B cell (primary cell): ENCODE data around the gene TRIM60. TPM values are rescaled to one million over a fixed set of nuclear protein-coding genes. Genes with fewer than 3 reads are reported as not detected.
"Not testable (repeated sequence)": the region's sequence is repeated elsewhere in the genome, so short reads cannot be mapped to it uniquely, and the experiment has no call there.

Source experiments
- ATAC-seq: fragments of 200-7000 bp; cut with Tn5 transposase; one replicate; pipeline ENCODE4 v1.10.0; 2021; ENCODE audit warnings: low read depth, mild to moderate bottlenecking, moderate number of reproducible peaks, moderate library complexity
- CTCF ChIA-PET: fragments of 350-600 bp; sonication (Branson Sonifier 250); formaldehyde crosslinking; loops from one replicate; lab custom pipeline; 2021; ENCODE audit warnings: antibody characterized with exemption, inconsistent platforms; lab: Charles Lee
- POLR2A ChIA-PET: fragments of 350-600 bp; sonication (Branson Sonifier 250); formaldehyde crosslinking; loops from one replicate; lab custom pipeline; 2021; ENCODE audit warnings: antibody characterized with exemption; lab: Charles Lee
- DNase-seq: peaks from one replicate; pipeline ENCODE4 v3.0.0; 2013
- H2AFZ ChIP-seq: 2 replicates; pipeline ENCODE4 v1.6.1; 2012; ENCODE audit warnings: mild to moderate bottlenecking, low read depth, low read length; ENCODE audit not compliant: insufficient read depth, poor library complexity, severe bottlenecking
- H3K27ac ChIP-seq, 2 donors: 1 replicate in 1 of 2; 2 replicates in 1 of 2; pipeline ENCODE4 v1.5.1; 2012 to 2013; ENCODE audit warnings: low read length in 2 of 2, mild to moderate bottlenecking in 2 of 2, moderate library complexity in 1 of 2
- H3K27me3 ChIP-seq, 4 experiments: fragments of 200-600 bp in 1 of 4; sonication (generic) in 1 of 4; replicated peaks in 1 of 4; 1 replicate in 2 of 4; 2 replicates in 2 of 4; pipeline versions ENCODE4 v1.6.1 to v1.7.0; 2013 to 2016; ENCODE audit warnings: low read length in 3 of 4, mild to moderate bottlenecking in 2 of 4, mixed read lengths in 1 of 4, moderate library complexity in 1 of 4; ENCODE audit not compliant: insufficient read depth in 4 of 4, control insufficient read depth in 3 of 4; ENCODE audit errors: control extremely low read depth in 1 of 4
- H3K36me3 ChIP-seq, 2 experiments: replicated peaks in 1 of 2; 1 replicate in 1 of 2; 2 replicates in 1 of 2; pipeline versions ENCODE4 v1.6.1 to v1.7.1; 2013; ENCODE audit warnings: low read length in 1 of 2; ENCODE audit not compliant: insufficient read depth in 2 of 2, control insufficient read depth in 1 of 2; ENCODE audit errors: control extremely low read depth in 1 of 2, extremely low read depth in 1 of 2
- H3K4me1 ChIP-seq, 2 donors: fragments of 200-600 bp in 1 of 2; sonication (generic) in 1 of 2; 1 replicate in 1 of 2; 2 replicates in 1 of 2; pipeline versions ENCODE4 v1.5.1 to v1.6.1; 2013 to 2017; ENCODE audit warnings: low read length in 2 of 2; ENCODE audit not compliant: control insufficient read depth in 2 of 2, insufficient read depth in 2 of 2
- H3K4me2 ChIP-seq: replicated peaks from 2 replicates; pipeline ENCODE3; 2012; ENCODE audit warnings: mild to moderate bottlenecking, low read depth, low read length; ENCODE audit not compliant: poor library complexity, severe bottlenecking
- H3K4me3 ChIP-seq, 5 experiments: fragments of 200-600 bp in 1 of 5; sonication (generic) in 1 of 5; 1 replicate in 3 of 5; 2 replicates in 2 of 5; pipeline versions ENCODE4 v1.5.1 to v1.7.0; 2011 to 2016; ENCODE audit warnings: low read length in 4 of 5, mild to moderate bottlenecking in 4 of 5, low read depth in 2 of 5, control low read depth in 1 of 5, moderate library complexity in 1 of 5; ENCODE audit not compliant: insufficient read depth in 1 of 5; ENCODE audit errors: control extremely low read depth in 1 of 5, extremely low read depth in 1 of 5
- H3K79me2 ChIP-seq: fragments of 200-600 bp; sonication (generic); one replicate; pipeline ENCODE4 v1.6.0; 2016; ENCODE audit warnings: low read length; ENCODE audit not compliant: control insufficient read depth, insufficient read depth
- H3K9ac ChIP-seq: fragments of 200-600 bp; sonication (generic); 2 replicates; pipeline ENCODE4 v1.6.1; 2017; ENCODE audit warnings: mild to moderate bottlenecking, low read length, moderate library complexity
- H3K9me3 ChIP-seq, 3 donors: one replicate each; pipeline versions ENCODE4 v1.6.1 to v1.7.1; 2013; ENCODE audit warnings: low read length in 2 of 3; ENCODE audit not compliant: control insufficient read depth in 2 of 3, insufficient read depth in 1 of 3; ENCODE audit errors: control extremely low read depth in 1 of 3
- H4K20me1 ChIP-seq: 2 replicates; pipeline ENCODE4 v1.6.0; 2012; ENCODE audit warnings: mild to moderate bottlenecking, low read length; ENCODE audit not compliant: insufficient read depth, control insufficient read depth, poor library complexity, severe bottlenecking
- H3K27ac Mint-ChIP-seq: one replicate; pipeline ENCODE4 v1.8.0; 2021; ENCODE audit warnings: mixed read lengths
- H3K27me3 Mint-ChIP-seq: one replicate; pipeline ENCODE4 v1.8.0; 2021; ENCODE audit warnings: mixed read lengths
- H3K4me1 Mint-ChIP-seq: one replicate; pipeline ENCODE4 v1.8.0; 2021; ENCODE audit warnings: mixed read lengths
- H3K4me3 Mint-ChIP-seq: one replicate; pipeline ENCODE4 v1.8.0; 2021; ENCODE audit warnings: mixed read lengths
- H3K9me3 Mint-ChIP-seq: one replicate; pipeline ENCODE4 v1.8.0; 2022; ENCODE audit warnings: mixed read lengths; ENCODE audit not compliant: insufficient read depth
- CTCF ChIP-seq: fragments of 200-600 bp; IDR thresholded peaks from one replicate; pipeline ENCODE4 v1.8.0; 2022; ENCODE audit warnings: antibody characterized with exemption, mild to moderate bottlenecking
- EZH2 ChIP-seq: IDR thresholded peaks from 2 replicates; pipeline ENCODE4 v1.6.1; 2012; ENCODE audit warnings: borderline replicate concordance, low read depth, mild to moderate bottlenecking, moderate library complexity, low read length; ENCODE audit not compliant: insufficient read depth, poor library complexity, severe bottlenecking
- WGBS: methylation state at CpG from one replicate; pipeline ENCODE4 v1.1.5; 2013; ENCODE audit warnings: missing lambda C conversion rate; ENCODE audit not compliant: insufficient coverage; 5-methylcytosine and 5-hydroxymethylcytosine counted together
- intact Hi-C: fragments of 100-400 bp; cut with micrococcal nuclease; formaldehyde crosslinking; loops from one replicate; pipeline ENCODE4 v1.10.0; 2022
- polyA plus RNA-seq: library from polyadenylated mRNA; depleted of rRNA; stranded (reverse); fragments of >200 nt; gene quantifications from 2 replicates; pipeline ENCODE4 v1.2.3, GENCODE V29; 2012
- total RNA-seq, 2 donors: library from RNA; stranded (reverse); fragments of 120-200 nt in 1 of 2; gene quantifications; 1 replicate in 1 of 2; 2 replicates in 1 of 2; pipeline versions ENCODE4 v1.2.3 to v1.2.4, GENCODE V29; 2013 to 2022

TRIM60 gene
- total and polyA plus RNA-seq, 2 donors (not counting 1 experiment from before 2014, with no cell fraction given): not detected

GRCh38 chr4:165025782-165026181, 6.0 kb upstream of the TRIM60 start:
- H3K27me3 Mint-ChIP-seq: peaks cover 17% of the 10 kb centered on the region
- H3K4me3 Mint-ChIP-seq, H3K4me3 ChIP-seq, H3K4me1 Mint-ChIP-seq, H3K4me2 ChIP-seq, H3K9me3 ChIP-seq, ATAC-seq, H3K4me1 ChIP-seq, H3K36me3 ChIP-seq, intact Hi-C loops, H4K20me1 ChIP-seq, H3K79me2 ChIP-seq, DNase-seq, H2AFZ ChIP-seq, H3K27ac Mint-ChIP-seq, H3K27ac ChIP-seq, H3K9me3 Mint-ChIP-seq, H3K27me3 ChIP-seq, CTCF ChIA-PET, POLR2A ChIA-PET, H3K9ac ChIP-seq: not testable (repeated sequence)
- 100% methylated on average over 1 of the region's 8 CpGs for WGBS

GRCh38 chr4:165027762-165028402, 3.9 kb upstream of the TRIM60 start:
- ATAC-seq: no peak
- H2AFZ ChIP-seq: no peak overlapping the region
- WGBS: 67% methylated on average over 1 of the region's 7 CpGs
- TF ChIP-seq CTCF (no peak), EZH2 (no peak)
- Mint-ChIP-seq H3K27ac (no peak overlapping the region), H3K4me3 (no peak overlapping the region), H3K9me3 (no peaks in the 10 kb centered on the region), H3K4me1 (no peaks in the 10 kb centered on the region), H3K27me3 (peaks cover 17% of the 10 kb centered on the region)
- H3K9me3 ChIP-seq: peaks cover 0 to 10% (median 0%) of the 10 kb centered on the region in 3 donors
- DNase-seq: no peak
- intact Hi-C loops: no loop called here
- no peak overlapping the region for H3K4me2 ChIP-seq
- H3K4me1 ChIP-seq: no peaks in the 10 kb centered on the region
- ChIA-PET CTCF (no interaction called here), POLR2A (no interaction called here)
- H3K79me2 ChIP-seq: no peaks in the 10 kb centered on the region
- no peak overlapping the region for H3K27ac ChIP-seq
- H4K20me1 ChIP-seq: no peaks in the 10 kb centered on the region
- no peaks in the 10 kb centered on the region for H3K36me3 ChIP-seq
- H3K27me3 ChIP-seq: no peaks in the 10 kb centered on the region
- no peak overlapping the region for H3K4me3 ChIP-seq
- no peak overlapping the region for H3K9ac ChIP-seq
